Heart left ventricle (tissue), 16 donors: ENCODE measurements around the gene PRSS35. TPM values are rescaled to one million over a fixed set of nuclear protein-coding genes. Genes with fewer than 3 reads are reported as not detected.
"Not testable (repeated sequence)": the region's sequence is repeated elsewhere in the genome, so short reads cannot be mapped to it uniquely, and the experiment has no call there.

Experiments used
- ATAC-seq, 4 donors: fragments of 200-7000 bp; cut with Tn5 transposase; one replicate each; pipeline ENCODE4 v1.9.1; 2020 to 2022; ENCODE audit warnings: moderate library complexity in 4 of 4, mild to moderate bottlenecking in 3 of 4, moderate number of reproducible peaks in 1 of 4
- DNase-seq, 5 donors: peaks; one replicate each; pipeline ENCODE4 v3.0.0-alpha.2; 2020
- H3K27ac ChIP-seq, 12 donors: fragments of 200-600 bp; sonication (generic) in 4 of 12; one replicate each; pipeline versions ENCODE4 v1.5.0 to v1.8.0; 2016 to 2022; ENCODE audit warnings: mild to moderate bottlenecking in 2 of 12
- H3K27me3 ChIP-seq, 9 donors: fragments of 200-600 bp; sonication (generic) in 2 of 9; one replicate each; pipeline versions ENCODE4 v1.5.1 to v1.8.0; 2016 to 2022; ENCODE audit warnings: mild to moderate bottlenecking in 3 of 9
- H3K36me3 ChIP-seq, 9 donors: fragments of 200-600 bp; sonication (generic) in 2 of 9; one replicate each; pipeline versions ENCODE4 v1.5.0 to v1.8.0; 2018 to 2022; ENCODE audit warnings: mild to moderate bottlenecking in 2 of 9
- H3K4me1 ChIP-seq, 12 donors: fragments of 200-600 bp; sonication (generic) in 4 of 12; one replicate each; pipeline versions ENCODE4 v1.5.0 to v1.8.0; 2016 to 2022; ENCODE audit warnings: mild to moderate bottlenecking in 3 of 12
- H3K4me3 ChIP-seq, 12 donors: fragments of 200-600 bp; sonication (generic) in 4 of 12; one replicate each; pipeline versions ENCODE4 v1.5.0 to v1.8.0; 2017 to 2022; ENCODE audit warnings: mild to moderate bottlenecking in 9 of 12, moderate library complexity in 4 of 12
- H3K9me3 ChIP-seq, 12 donors: fragments of 200-600 bp; sonication (generic) in 4 of 12; one replicate each; pipeline versions ENCODE4 v1.5.0 to v1.8.0; 2016 to 2022; ENCODE audit warnings: mild to moderate bottlenecking in 1 of 12
- CTCF ChIP-seq, 12 donors: fragments of 200-600 bp; sonication (generic) in 4 of 12; IDR thresholded peaks; one replicate each; pipeline versions ENCODE4 v1.5.0 to v1.8.0; 2018 to 2022; ENCODE audit warnings: antibody characterized with exemption in 12 of 12, mild to moderate bottlenecking in 5 of 12
- POLR2A ChIP-seq, 2 donors: fragments of 450-650 bp; IDR thresholded peaks; one replicate each; pipeline ENCODE4 v1.6.1; 2017; ENCODE audit warnings: antibody characterized with exemption in 2 of 2, mild to moderate bottlenecking in 2 of 2, moderate library complexity in 2 of 2
- WGBS, 4 donors: extraction: QIAGEN DNeasy Blood & Tissue Kit in 2 of 4; methylation state at CpG; one replicate each; pipeline versions ENCODE4 v1.1.5 to v1.1.7; 2013 to 2018; 5-methylcytosine and 5-hydroxymethylcytosine counted together
- intact Hi-C, 10 donors: fragments of 100-400 bp; cut with DNase I; formaldehyde crosslinking; loops; one replicate each; pipeline versions ENCODE4 v1.11.1 to v1.14.2; 2022
- polyA plus RNA-seq, 2 donors: library from polyadenylated mRNA; stranded (reverse); fragments of 200-250 nt; gene quantifications; one replicate each; pipeline ENCODE4 v1.2.3, GENCODE V29; 2013
- total RNA-seq, 9 donors: library from RNA; depleted of rRNA in 2 of 9; stranded (reverse); fragments of >200 nt in 2 of 9; fragmentation: NEBNext Ultra II Directional in 3 of 9; extraction: Animal tissue kit (Norgen Biotek cat#: 25700) in 3 of 9; gene quantifications; one replicate each; pipeline versions ENCODE4 v1.1.0 to v1.2.4, GENCODE V29; 2016 to 2023
- donor health status: ischemic (EF 13 %, LVEDD 7.1; RV severe dilation, severe dysfunction).
- donor health status: healthy with polysubstance abuse.
- donor health status: DM: no; HTN: yes; CAD: no.
- donor health status: DM: no; HTN: no; CAD: no.
- donor health status: ischemic (EF 25% LVEDD 6.9; RV normal size, moderate dysfunction).
- donor health status: ischemic (EF 25% LVEDD 5.7; RV mildly dilated, moderate dysfunction).
- donor health status: healthy.
- donor health status: DM: yes; HTN: yes; CAD: no.
- donor health status: ischemic (EF 35%, LVEDD 5.7; RV mildly dilated, moderate dysfunction).
- donor health status: nonischemic (EF 11% LVEDD 7.7; RV severe dilation, severe dysfunction).
- donor health status: DM: yes; HTN: yes; CAD: no.
- donor health status: PGD.
- donor health status: ischemic (EF 29% LVEDD 5.4; RV normal size, mild dysfunction).
- donor health status: nonischemic (EF 23%, LVEDD 6.1; RV moderate dilation, normal function).

The PRSS35 gene
- total and polyA plus RNA-seq, 11 donors: 0.08 to 0.75 (median 0.29) TPM; not detected in 5

- intact Hi-C loops: no loop called here
- TF ChIP-seq POLR2A (IDR thresholded peaks at IDR 0.05): no peak
- TF ChIP-seq CTCF (IDR thresholded peaks at IDR 0.05): peak; percentile 27 to 83 (median 56)
Observed at GRCh38 chr6:83536034-83536646, 23.8 kb downstream of the PRSS35 start.

GRCh38 chr6:83536647-83537589 lies 24.6 kb downstream of the PRSS35 start:
- H3K27ac ChIP-seq: no peak overlapping the region
- DNase-seq: no peak
- no peak for TF ChIP-seq POLR2A (IDR thresholded peaks at IDR 0.05)
- no peak for TF ChIP-seq CTCF (IDR thresholded peaks at IDR 0.05)
- H3K4me3 ChIP-seq: no peak overlapping the region
- 71 to 75% (median 73%) methylated on average over 4 of the region's 4 CpGs for WGBS, 4 donors
- peaks cover 0 to 3% (median 0%) of the 10 kb centered on the region in 9 donors for H3K27me3 ChIP-seq
- H3K36me3 ChIP-seq: no peaks in the 10 kb centered on the region
- no peak for ATAC-seq
- H3K4me1 ChIP-seq: no peaks in the 10 kb centered on the region
- peaks cover 0 to 6% (median 0%) of the 10 kb centered on the region in 12 donors for H3K9me3 ChIP-seq
- intact Hi-C loops: no loop called here

More at GRCh38 chr6:83536034-83536646, 23.8 kb downstream of the PRSS35 start:
- DNase-seq: peak in 1 of 5 donors; percentile 30
- 40 to 54% (median 49%) methylated on average over 5 of the region's 5 CpGs for WGBS, 4 donors
- ATAC-seq: no peak
- Histone ChIP-seq H3K36me3 (no peaks in the 10 kb centered on the region), H3K27me3 (peaks cover 0 to 3% (median 0%) of the 10 kb centered on the region in 9 donors), H3K9me3 (peaks cover 0 to 6% (median 0%) of the 10 kb centered on the region in 12 donors), H3K4me1 (no peaks in the 10 kb centered on the region), H3K27ac (no peak overlapping the region), H3K4me3 (no peak overlapping the region)

GRCh38 chr6:83539678-83540077 lies 27.3 kb downstream of the PRSS35 start:
- H3K4me1 ChIP-seq: no peaks in the 10 kb centered on the region
- TF ChIP-seq POLR2A (IDR thresholded peaks at IDR 0.05) (no peak), CTCF (IDR thresholded peaks at IDR 0.05) (no peak)
- H3K27me3 ChIP-seq: peaks cover 0 to 3% (median 0%) of the 10 kb centered on the region in 9 donors
- intact Hi-C loops: no loop called here
- peaks cover 0 to 4% (median 0%) of the 10 kb centered on the region in 12 donors for H3K9me3 ChIP-seq
- 73 to 77% (median 77%) methylated on average over 4 of the region's 4 CpGs for WGBS, 4 donors
- no peak overlapping the region for H3K27ac ChIP-seq
- no peak overlapping the region for H3K4me3 ChIP-seq
- ATAC-seq (no peak), DNase-seq (no peak)
- no peaks in the 10 kb centered on the region for H3K36me3 ChIP-seq

GRCh38 chr6:83546636-83547035 lies 34.3 kb downstream of the PRSS35 start:
- WGBS, 4 donors: 42 to 48% (median 46%) methylated on average over 5 of the region's 5 CpGs
- DNase-seq (no peak), ATAC-seq (no peak)
- H3K27ac ChIP-seq: no peak overlapping the region
- no peak overlapping the region for H3K4me3 ChIP-seq
- intact Hi-C loops: no loop called here
- TF ChIP-seq POLR2A (IDR thresholded peaks at IDR 0.05): no peak
- no peak for TF ChIP-seq CTCF (IDR thresholded peaks at IDR 0.05)
- H3K4me1 ChIP-seq: no peaks in the 10 kb centered on the region
- no peaks in the 10 kb centered on the region for H3K36me3 ChIP-seq
- H3K27me3 ChIP-seq: no peaks in the 10 kb centered on the region
- H3K9me3 ChIP-seq: peaks cover 0 to 8% (median 0%) of the 10 kb centered on the region in 12 donors

- H3K36me3 ChIP-seq, H3K27me3 ChIP-seq, H3K4me1 ChIP-seq, H3K9me3 ChIP-seq, intact Hi-C loops, H3K27ac ChIP-seq, DNase-seq, H3K4me3 ChIP-seq, ATAC-seq: not testable (repeated sequence)
- WGBS, 4 donors: 64 to 83% (median 76%) methylated on average over 5 of the region's 5 CpGs
Observed at GRCh38 chr6:83550482-83550881, 38.1 kb downstream of the PRSS35 start.

GRCh38 chr6:83551748-83552147 lies 39.4 kb downstream of the PRSS35 start:
- ATAC-seq, H3K4me1 ChIP-seq, DNase-seq, H3K27ac ChIP-seq, intact Hi-C loops, H3K9me3 ChIP-seq, H3K27me3 ChIP-seq, H3K4me3 ChIP-seq, H3K36me3 ChIP-seq: not testable (repeated sequence)
- WGBS, 4 donors: 89 to 93% (median 90%) methylated on average over 4 of the region's 4 CpGs
